SHP77 treated with DMSO at 0.1 percent for 48 hours (cell line): Measurements from ENCODE around the gene RECK.
"Not testable (repeated sequence)": the region's sequence is repeated elsewhere in the genome, so short reads cannot be mapped to it uniquely, and the experiment has no call there.

Experiments used
- DNase-seq: peaks from one replicate; lab custom pipeline; 2025; lab: John Stamatoyannopoulos, UW

Gene RECK

DNA sequence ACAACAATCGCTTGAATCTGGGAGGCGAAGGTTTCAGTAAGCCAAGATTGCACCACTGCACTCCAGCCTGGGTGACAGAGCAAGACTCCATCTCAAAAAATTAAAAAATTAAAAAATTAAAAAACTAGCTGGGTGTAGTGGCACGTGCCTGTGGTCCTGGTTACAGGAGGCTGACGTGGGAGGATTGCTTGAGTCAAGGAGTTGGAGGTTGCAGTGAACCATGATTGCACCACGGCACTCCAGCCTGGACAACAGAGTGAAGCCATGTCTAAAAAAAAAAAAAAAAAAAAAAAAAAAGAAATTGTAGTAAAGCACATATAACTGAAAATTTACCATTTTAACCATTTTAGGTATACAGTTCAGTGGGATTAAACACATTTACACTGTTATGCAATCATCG is 119.4 kb downstream of the RECK start:
- no peak for DNase-seq

DNA sequence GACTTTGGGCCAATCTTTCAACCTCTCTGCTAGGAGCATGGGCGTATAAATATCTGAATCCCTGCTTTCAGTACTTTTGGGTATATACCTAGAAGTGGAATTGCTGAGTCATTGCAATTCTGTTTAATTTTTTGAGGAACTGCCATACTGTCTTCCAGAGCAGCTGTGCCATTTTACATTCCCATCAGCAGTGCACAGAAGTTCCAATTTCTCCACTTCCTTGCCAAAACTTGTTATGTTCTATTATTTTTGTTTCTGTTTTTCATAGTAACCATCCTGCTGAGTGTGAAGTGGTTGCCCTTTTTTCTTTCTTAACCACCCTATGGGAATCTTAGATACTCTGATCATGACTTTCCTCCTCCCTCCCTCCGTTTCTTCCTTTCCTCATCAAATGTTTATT is 121.4 kb downstream of the RECK start:
- DNase-seq = no peak

DNA sequence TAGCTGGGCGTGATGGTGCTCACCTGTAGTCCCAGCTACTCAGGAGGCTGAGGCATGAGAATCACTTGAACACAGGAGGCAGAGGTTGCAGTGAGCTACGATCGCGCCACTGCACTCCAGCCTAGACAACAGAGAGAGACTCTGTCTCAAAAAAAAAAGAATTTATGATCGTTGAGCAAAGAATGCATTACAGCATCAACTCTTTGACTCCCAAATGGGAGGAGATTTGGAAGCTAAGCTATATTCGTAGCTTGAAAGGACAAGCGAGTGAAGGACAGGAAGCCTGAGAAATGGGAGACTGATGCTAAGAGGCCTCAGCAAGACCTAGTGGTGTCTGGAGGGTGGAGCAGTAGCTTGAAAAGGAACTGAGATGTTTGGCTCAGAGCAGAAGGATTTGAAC is 122.2 kb downstream of the RECK start:
- no peak for DNase-seq

- not testable (repeated sequence) for DNase-seq
Observed at GRCh38 chr9:36159509-36159908, 122.8 kb downstream of the RECK start.

GRCh38 chr9:36160126-36160525 is 123.4 kb downstream of the RECK start:
- not testable (repeated sequence) for DNase-seq

DNA sequence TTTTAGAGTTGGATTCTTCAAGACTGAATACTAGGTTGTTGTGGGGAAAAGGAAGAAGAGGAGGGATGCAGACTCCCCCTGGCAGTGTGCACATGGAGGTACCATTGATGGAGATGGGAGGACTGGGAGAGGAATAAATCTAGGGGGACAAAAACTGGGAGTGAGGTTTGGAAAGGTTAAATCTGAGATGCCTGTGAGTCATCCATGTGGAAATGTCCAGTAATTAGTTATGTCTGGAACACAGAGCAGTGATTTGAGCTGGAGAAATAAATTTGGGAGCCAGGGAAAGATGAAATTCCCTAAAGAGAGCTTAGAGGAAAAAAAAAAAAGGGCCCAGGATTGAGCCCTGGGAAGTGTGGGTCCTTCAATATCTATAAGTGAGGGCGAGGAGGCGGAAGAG is 124.5 kb downstream of the RECK start:
- no peak for DNase-seq

DNA sequence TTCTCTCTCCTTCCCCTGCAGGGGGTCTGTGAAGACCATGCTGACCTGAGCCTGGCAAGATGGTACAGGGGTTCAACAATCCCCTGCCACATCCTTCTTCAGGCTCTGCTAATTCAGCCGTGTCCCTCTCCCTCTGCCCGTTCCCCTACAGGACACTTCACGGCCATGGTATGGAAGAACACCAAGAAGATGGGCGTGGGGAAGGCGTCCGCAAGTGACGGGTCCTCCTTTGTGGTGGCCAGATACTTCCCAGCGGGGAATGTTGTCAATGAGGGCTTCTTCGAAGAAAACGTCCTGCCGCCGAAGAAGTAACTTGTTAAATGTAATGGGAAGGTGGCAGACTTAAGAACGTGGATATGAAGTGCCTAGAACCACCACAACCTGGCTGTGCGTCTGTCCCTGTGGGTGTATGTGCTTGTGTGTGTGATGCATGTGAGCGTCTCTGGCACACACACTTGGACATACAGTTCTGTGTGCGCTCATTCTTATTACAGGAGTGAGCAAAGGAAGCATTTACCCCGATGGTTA is 125.6 kb downstream of the RECK start:
- DNase-seq = no peak

DNA sequence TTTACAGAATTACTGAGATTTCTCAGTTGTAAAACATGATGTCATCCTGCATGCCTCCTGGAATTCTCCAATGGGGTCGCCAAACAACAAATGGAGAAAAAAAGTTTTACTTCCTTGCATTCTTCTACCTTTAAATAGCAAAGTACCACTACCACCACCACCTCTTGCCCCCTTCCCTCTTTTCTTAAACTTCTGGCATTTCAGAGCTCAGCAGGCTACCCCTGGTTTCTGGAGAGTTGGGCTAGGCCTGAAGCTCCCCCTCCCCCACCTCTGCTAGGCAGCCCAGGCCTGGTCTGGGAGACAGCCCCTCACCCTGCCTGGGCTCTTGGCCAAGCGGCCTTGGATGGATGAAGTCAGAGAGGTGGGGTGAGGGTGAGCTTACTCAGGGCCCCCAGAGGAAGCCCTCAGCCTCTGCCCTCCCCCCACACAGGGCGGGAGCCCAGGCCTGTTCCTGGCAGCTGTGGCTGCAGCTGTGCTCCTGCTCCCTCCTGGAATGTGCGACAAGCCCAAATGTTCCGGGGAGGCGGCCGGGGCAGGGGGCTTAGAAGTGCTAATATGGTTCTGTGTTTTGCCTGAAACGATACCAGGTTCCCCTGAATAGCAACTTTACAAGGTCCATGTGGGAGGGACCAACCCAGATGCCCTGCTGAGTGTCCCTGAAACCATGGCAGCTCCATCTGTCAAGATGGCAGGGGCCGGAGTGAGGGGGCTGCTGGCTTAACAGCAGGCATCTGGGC is 126.5 kb downstream of the RECK start:
- DNase-seq = no peak

DNA sequence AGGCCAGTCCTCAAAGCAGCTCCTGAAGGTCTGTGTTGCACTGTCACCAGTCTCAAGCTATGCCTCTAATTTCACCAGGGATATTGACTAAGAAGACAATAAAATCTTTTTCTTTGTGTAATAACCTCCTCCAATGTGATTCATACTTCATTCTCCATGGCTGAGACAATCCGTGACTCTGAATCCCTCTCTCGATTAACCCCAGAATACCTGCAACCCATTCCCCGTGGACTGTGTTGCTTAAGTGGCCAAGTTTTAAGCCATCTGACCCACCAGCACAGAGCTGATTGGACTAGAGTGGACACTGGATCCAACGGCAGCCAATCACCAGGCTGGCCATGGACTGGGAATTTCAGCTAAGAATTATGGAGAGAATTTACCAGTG is 127.1 kb downstream of the RECK start:
- no peak for DNase-seq

DNA sequence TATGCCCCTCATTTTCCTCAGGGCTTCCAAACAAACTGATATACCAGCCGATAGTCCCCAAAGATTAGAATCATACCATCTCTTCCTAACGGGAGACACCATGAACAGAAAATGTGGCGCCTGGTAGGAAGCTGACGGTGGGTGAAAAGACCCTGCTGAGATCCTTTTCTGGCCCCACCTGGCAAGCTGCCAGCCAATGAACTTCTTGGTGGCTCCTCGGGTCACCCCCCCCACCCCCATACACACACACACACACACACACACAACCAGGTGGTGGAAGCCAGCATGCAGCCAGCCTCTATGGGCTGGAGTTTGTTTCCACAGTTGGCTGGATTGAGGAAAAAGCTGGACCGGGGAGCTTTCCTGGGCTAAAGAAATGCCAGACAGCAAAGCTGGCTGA is 127.7 kb downstream of the RECK start:
- no peak for DNase-seq

- no peak for DNase-seq
Observed at GRCh38 chr9:36164989-36165388, 128.3 kb downstream of the RECK start.

- DNase-seq = no peak
Observed at GRCh38 chr9:36165826-36166167, 129.1 kb downstream of the RECK start.

- no peak for DNase-seq
Observed at GRCh38 chr9:36166168-36166927, 129.6 kb downstream of the RECK start.

- no peak for DNase-seq
Observed at GRCh38 chr9:36169166-36169565, 132.5 kb downstream of the RECK start, which contains the start of gene CCIN. Gene CCIN (plus strand): TSS chr9:36169388. CDS start chr9:36169503, 115 bp downstream.

- DNase-seq = no peak
Observed at GRCh38 chr9:36169708-36170107, 133.0 kb downstream of the RECK start.

DNA sequence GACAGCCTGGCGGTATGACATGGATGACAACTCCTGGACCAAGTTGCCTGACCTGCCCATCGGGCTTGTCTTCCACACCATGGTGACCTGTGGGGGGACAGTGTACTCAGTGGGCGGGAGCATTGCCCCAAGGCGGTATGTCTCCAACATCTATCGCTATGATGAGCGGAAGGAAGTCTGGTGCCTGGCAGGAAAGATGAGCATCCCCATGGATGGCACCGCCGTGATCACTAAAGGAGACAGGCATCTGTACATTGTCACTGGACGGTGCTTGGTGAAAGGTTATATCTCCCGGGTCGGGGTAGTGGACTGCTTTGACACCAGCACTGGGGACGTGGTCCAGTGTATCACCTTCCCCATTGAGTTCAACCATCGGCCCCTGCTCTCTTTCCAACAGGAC is 133.8 kb downstream of the RECK start:
- no peak for DNase-seq

DNA sequence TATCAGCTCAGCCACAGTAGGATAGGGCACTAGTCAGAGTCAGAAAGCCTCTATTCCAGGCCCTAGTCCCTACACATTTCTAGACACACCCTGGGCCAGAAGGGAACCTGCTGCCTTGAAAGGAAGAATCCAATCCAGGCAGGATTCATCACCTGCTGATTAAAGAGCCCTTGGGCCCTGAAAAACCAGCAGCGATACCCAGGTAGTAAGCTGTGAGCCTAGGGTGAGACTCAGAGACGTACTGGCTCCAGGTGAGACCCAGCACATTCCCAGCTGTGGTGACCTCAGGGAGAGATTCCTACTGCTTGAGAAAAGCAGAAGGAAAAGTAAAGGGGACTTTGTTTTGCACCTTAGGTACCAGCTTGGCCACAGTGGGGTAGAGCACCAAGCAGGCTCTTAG is 137.1 kb downstream of the RECK start:
- DNase-seq = no peak
